T-helper 1 cell (primary cell): ENCODE data around the gene NFIB.

ENCODE experiments used
- DNase-seq, 5 donors: peaks; one replicate each; pipeline ENCODE4 v3.0.0-alpha.2; 2012 to 2020

NFIB gene

DNA sequence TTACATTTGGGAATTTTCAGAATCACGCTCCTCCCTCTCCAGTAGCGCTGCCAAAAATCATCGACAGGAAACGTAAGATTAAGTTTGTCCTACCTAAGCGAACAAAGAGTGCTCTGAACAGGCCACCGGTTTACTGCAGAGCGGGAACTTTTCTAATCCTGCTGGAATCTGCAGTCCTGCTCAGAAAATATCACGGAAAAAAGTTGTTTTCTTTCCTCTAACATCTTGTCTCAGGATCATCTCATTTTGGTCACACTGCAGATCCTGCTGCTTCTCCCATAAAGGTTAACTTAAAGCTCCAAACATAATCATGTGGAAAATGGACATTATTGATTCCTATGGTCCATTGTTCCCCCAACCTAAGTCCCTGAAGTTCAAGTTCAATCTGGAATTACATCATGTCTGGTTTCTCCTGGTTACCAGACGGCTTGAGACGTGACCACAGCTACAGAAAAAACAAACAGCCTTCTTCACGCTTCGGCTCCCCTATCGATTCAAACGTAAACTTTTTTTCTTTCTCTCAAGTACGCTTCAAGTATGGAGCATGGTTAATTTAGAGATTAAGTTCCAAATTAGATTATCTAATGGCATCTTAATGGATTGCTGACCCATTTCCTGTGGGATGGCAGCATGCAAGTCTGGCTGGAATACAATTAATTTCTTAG is 217.6 kb downstream of the NFIB start:
- no peak for DNase-seq

DNA sequence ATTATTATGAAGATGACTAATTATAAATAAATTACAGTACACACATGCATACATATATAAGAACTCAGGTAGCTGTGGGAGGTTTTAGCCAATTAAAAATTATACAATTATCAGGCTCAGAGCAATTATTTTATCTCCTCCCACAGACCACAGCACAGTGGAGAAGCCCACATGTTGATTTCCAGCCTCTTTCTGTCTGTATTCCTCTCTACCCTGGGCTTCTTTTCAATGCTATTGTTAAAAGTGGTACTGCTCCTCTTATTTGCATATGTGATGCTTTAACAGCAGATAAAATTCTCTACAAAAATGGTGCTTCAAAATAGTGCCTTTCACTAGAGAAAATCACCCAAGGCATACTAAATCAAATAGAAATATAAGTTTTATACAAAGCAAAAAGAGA is 218.7 kb downstream of the NFIB start:
- DNase-seq: no peak

DNA sequence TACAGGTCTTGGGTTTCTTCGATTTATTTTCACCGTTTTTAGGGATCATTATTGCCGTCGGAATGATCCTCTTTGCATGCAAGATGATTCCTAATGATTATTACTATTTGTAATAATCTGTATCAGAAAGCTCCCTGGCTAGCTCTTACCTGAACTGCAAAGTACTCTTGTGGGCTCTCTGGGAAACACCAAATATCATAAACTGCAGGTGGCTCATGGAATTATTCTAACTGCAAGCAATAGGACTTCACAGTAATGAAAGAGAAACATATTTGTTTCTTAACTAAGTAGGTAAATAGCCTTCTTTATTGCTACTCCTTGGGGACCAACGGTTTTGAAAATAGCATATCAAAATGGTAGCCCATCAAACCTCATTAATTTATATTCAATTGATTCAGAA is 219.4 kb downstream of the NFIB start:
- DNase-seq: no peak

DNA sequence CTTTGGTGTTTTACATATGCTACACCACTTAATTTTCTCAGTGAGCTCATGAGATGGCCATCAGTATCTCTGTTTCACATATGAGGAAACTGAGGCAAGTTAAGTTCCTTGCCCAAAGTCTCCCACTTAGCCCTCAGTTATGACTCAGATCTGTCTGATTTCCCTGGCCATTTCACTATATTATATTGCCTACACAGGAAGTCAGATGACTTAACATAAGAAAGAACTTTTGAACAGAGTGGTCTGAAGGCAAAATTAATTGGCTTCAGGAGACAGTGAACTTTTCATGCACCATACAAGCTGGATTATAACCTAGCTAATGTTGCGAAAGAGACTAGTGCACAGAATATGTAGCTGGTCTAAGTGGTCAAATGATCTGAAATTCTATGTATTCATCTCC is 221.6 kb downstream of the NFIB start:
- no peak for DNase-seq

DNA sequence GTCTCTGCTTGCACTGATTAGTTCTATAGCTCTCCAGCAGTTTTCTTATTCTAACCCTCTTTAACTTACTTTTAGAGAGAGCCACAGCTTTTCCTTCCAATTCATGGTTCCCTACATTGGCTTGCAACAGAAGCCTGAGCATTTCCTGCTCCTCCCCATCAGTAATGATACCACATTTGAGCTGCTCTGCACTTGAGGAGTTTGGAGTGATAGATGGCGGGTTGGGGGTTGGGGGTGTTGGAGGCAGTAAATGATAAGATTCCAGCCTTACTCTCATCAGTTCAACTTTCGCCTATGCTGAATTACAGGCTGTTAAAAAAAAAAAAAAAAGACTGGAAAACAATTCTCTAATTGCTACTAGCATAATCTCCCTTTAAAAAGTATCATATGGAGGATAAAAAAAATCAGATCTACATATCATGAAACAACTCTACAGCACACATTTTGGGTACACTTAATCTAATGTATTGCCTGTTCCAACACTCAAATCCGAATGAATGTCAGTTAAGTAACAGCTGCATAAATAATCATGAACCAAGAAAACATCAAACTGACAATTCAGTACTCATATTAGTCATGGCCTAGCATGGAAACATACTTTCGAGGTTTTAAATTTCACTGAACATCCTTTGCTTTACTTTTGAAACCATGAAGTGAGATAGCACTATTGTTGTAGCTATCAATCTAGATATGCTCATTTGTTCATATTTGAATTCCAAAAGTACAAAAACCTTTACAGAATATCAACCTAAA is 224.7 kb downstream of the NFIB start:
- DNase-seq: no peak

DNA sequence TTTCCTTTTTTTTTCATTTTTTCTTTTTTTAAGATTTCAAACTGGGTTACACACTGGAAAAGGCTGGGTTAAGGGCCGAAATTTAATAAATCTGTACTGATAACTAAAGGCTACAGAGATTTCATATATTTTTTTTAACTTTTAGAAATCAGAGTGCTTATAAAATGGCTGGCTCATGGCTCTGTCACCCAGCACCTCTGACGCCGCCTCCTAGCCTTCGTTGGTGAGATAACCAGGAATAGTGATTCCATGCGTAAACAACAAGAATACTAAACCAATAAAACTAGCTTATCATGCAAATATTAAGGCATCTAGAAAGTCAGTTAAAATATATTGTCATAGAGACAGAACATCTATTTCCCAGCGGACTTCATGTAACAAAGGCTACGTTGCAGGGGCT is 226.4 kb downstream of the NFIB start:
- no peak for DNase-seq

DNA sequence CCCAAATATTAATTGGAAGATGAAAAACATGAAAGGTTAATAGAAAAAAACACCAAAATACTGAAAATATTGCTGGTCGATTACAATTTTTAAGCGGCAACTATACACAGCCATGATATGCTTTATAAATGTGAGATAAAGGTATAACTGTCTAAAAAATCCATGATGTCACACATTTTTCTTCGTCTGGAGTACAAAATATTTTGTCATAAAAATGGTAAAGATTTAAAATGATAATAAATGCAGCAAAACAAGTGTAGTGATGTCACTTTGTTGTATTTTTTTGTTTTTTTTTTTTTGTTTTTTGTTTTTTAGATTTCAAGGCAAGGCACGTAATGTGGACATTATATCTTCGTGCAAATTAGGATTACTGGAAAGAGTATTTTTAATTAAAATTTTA is 227.4 kb downstream of the NFIB start:
- no peak for DNase-seq

DNA sequence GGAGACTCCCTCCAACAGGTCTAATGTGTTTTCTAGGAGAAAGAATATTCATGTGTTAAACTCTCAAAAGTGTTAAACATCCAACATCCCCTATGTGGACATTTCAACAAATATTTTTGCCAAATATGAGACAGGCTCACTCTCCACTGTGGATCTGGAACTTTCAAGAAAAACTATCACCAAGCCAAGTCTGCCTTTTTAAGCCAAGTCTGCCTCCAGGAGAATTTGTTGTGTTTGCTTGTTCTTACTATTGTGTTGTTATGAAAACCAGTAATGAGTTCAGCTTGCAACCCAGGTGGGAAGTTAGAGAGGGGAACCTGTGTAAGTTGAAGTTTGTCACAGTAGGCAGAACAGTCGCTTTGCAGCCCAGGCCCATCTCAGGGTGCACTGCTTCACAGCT is 228.1 kb downstream of the NFIB start:
- DNase-seq: no peak

DNA sequence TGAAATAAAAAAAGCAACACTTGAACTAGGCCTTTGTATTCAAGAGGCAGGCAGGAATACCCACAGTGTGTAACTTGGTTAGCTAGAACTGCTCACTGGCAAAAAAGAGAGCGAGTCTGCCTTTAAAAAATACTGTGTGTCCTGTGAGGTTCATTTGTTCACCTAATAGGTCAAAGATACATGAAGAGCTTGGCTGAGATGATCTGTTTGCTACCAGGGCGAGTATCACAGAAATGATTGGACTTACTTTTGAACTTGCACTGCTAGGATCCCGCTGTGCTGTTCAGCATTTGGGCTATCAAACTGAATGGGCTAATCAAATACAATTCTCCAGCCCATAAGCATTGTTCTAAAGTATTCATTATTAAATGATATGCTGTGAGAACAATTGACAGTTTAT is 229.1 kb downstream of the NFIB start:
- DNase-seq: no peak

DNA sequence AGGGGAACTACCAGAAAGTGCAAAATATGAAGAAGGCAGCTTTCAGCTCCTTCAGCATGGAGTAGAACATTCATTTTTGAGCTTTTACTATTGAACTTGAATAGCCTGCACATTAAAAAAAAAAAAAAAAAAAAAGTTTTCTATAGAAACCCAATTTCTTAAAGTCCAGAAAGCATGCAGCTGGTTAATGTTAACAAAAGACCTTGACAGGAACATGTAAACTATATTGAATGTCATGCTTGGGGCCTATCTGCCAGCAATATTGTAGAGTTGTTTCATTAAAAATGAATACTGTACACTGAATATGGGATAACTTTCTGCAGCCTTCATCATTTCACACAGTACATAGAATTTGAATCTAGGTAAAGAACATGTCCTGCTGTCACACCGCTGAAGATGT is 230.6 kb downstream of the NFIB start:
- DNase-seq: no peak

DNA sequence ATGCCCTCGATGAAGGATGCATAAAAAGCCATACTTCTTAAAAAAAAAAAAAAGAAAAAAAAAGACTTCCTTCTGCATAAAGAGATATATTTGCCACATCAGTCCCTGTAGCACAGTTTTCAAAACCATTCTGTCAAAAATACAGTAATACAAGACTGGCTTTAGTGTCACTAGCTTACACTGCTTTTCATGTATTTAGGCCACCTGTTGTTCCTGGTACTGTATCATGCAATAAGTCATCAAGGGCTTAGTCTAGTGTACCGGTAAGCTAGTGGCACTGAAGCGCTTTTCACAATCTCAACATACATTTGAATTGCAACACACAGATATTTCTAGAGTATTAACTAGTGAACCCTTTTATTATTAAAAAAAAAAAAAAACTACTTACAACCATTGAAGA is 231.2 kb downstream of the NFIB start:
- no peak for DNase-seq

DNA sequence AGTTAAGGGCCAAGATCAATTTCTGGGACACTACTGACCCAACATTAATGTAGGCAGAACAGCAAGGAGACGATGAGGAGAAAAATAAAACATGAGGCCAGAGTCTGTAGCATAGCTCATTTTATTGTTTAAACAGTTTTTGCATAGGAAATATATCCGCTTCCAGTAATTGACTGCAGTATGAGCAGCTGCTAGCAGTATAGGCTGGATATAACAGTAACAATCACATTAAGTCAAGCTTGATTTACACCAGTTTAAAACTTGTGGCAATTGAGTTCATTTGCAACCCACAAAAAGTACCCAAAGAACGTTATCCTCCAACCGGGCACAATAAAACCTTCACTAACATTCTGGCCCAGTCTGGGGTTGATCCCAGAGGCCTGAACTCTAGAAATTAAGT is 232.2 kb downstream of the NFIB start:
- no peak for DNase-seq

DNA sequence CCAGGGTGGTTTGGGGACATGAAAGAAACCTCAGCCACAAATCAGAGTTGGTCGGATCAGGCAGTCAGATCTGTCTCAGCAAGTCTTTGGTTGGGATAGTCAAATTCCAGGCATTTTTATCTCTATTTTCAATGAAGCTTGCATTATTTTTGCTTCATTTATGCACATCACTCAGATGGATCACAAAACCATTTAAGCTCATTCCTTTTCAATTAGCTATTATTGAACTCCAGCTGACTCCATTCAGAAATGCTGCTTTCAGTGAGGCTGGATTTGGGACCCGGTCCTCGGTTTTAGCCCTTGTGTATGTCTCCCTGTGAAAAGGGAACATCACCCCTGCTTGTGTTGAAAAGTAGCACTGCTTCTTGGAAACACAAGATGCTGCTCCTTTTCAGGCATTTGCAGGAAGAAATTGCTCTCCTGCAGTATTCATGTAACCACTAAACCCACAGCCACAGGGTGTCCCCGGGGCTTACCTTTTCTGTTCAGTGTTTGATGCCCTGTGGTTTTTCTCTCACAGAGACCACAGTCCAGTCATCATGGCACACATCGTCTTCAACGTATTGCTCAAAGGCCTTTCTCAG is 232.9 kb downstream of the NFIB start:
- no peak for DNase-seq

DNA sequence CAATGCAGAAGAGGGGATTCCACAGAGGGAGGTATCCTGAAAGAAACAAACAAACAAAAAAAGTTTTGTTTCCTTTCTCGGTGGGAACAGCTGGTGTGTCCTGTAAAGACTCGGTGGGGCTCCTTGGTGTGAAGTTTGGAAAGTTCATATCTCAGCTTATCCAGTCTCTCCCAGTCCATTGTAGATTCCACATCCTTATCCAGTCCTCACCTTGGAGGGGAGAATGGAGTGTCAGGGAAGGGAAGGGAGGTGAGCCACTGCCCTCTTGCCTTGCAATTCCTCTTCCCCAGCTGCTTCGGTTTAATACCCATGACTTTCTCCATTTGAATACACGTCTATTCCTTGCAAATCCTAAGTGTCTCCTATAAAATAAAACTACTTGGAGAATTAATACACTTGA is 234.5 kb downstream of the NFIB start:
- no peak for DNase-seq

DNA sequence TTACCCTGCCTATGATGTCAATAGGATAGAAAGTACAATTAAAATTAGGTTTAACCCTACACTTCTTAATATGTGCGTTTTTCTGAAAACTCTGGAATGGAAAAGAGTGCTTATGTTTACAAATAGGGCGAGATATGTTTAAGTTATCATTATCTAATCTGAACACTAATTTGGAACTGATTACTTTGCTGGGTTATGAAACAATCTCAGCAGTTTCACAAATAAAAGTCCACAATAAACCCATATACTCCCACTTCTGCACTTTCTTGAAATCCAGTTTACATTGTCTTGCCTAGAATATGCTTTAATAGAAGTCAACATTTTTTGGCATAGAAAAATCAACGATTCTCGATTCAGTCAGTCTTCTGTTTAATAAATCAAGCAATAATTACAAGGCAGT is 236.3 kb downstream of the NFIB start:
- DNase-seq: no peak

DNA sequence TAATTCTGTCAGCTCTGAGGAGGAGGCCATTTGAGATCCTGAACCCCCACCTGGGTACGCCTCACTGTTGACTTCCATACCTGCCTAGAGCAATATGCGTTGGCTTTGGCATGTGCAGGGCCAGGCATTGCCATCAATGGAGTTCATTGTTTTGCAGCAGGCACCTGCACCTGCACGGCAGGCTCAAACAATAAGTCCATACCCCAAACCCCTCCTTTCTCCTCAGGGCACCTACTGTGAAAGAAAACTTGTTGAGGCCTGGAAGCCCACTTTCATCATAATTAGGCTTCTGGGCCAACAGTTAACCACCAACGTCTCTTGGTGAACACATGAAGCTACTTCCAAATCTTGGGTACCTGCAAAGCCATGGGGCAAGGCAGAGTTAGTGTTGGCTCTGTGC is 238.7 kb downstream of the NFIB start:
- DNase-seq: no peak

DNA sequence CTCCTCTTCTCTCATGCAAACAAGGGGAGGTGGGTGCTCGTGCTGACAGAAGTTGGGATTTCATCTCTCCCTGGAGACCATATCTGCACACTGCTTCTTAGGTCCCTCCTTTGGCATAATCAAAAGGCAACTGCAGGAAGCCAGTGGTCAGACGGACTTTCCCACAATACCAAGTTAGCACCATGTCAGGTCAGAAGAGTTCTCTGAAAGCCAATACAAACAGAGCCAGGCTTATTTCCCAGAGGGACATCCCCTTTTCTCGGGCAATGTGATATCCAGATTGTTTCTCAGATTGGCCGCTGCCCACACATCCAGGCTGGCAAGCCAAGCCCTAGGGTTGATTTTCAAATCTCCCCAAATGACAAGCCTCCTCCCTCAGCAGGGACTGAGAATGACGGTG is 241.1 kb downstream of the NFIB start:
- no peak for DNase-seq

DNA sequence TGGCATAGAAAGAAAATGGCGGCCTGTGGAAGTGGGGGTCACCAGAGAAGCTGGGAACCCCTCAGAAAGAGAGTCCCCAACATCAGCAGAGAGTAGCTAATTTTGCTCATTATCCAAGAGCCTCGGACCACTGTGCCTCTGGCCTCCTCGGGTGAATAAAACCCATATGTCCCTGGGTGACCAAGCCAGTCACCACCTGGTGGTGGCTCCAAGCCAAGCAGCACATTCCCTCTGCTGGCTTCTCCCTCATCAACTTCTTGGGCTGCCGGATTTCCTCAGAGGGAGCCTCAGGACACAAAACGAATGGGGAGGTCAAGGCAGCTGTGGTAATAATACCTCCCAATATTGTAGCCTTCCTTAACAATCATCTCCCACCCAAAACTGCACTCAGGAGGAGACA is 242.5 kb downstream of the NFIB start:
- DNase-seq: no peak

DNA sequence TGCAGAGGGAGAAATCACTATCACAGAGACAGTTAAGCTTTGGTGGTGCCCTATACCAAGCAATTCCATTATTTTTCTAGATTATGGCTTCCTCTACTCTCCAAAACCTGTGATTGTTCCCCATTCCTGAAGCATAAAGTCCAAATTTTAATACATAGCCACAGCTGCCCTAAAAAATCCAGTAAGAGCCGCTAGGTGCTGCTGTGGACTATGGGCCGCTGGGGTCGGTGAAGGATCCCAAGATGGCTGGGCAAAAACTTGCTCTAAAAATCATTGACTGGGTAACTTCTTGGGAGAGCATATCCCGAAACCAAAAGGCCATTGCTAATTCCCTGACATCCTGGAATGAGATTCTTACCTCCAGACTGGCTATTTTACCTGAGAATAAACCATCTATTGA is 245.3 kb downstream of the NFIB start:
- DNase-seq: no peak

DNA sequence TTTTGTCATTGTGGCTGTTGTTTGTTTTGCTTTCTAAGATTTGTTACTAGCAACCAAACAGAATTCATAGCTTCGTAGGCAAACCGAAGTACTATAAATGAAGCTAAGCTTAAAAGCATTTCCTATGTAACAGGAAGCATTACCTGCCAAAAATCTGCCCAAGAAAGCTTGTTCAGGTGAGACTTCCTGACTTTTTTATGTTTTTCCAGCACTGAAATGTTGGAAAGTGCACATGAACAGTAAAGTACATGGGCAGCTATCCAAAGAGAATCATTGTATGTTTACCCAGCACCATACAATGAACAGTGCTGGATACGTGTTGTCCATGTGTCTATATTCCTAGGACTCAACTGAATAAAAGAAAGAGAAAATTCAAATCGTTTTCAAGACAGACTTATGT is 247.1 kb downstream of the NFIB start:
- DNase-seq: no peak

DNA sequence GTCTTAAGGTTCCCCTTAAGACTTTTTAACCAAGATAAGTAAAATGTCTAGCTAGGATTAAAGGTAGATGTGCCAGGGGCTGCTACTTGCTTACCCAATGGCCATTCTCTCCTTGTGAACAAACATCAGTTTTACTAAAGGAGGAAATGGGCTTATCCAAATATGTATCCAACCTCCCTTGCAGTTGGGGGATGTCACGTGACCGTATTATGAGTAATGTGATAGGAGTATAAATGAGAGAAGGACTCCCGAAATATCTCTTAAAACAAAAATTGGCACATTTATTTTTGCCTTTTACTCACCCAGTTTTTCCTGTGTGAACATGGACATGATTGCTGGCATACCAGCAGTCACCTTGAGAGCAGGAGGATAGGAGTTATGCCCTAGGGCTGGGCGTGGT is 247.9 kb downstream of the NFIB start:
- DNase-seq: no peak

DNA sequence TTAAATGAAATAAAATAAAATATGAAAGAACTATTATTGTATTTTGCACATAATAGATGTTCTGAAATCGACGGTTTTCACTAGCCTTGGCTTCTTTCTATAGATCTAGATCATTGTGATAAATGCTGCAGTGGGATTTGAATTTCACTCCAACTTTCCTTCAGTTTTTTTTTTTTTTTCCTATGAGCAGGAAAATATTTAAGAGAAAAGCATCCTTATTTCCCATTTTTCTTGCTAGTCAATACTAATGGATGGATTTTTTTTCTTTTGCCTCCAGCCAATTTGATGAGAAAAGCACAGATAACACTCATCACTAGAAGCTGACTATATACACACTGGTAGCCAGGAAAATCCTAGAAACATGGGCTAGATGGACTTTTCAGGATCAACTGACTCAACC is 249.0 kb downstream of the NFIB start:
- DNase-seq: no peak

DNA sequence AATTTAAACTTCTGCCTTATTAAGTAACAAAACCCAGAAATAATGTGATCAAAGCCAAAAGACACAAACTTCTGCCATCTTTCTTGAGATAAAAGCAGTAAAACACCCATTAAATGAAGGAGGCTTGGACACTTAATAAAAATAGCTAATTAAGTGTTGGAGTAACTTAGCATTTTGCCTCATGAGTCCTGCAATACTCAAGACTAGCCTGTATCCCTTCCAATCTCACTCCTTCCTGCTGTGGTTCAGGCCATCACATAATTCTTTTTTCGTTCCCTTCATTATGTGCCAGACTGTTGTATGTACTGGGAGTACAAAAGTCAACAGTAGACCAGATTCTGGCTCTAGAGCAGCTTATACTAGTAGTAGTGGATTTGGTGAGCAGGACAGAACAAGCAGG is 250.2 kb downstream of the NFIB start:
- no peak for DNase-seq

DNA sequence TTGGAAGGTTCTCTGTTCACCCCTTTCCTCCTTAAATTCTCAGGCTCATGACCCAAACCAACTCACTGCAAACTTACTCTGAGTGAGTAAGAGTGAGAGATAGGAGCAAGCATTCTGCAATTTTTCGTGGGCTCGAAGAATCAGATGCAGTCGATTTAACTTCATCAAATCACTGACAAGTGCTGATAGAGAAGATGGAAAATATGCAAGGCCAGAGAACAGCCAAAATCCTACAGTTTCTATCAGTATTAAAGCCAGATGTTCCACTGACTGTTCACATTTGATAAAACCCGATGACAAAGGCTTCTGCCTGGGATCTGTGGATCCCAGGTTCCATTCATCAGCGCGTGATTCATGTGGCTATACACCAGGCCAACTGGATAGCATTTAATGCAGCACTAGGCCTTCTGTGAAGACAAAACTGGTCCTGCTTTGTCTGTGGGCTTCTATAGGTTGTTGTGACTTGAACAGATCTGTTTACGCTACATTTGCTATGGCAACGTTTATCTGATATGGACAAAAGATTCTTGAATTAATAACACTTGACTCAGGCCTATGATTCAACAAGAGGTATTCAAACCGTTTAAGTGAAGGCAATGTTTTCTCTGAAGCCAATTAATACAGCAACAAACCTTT is 251.2 kb downstream of the NFIB start:
- no peak for DNase-seq
